Esophagus squamous epithelium (tissue), 5 donors: Measurements from ENCODE around the gene CXCL11. TPM values are rescaled to one million over a fixed set of nuclear protein-coding genes. Genes with fewer than 3 reads are reported as not detected.
A peak's percentile ranks its signal among the peaks of the same experiment; 100 is the strongest.

ENCODE experiments used
- DNase-seq: peaks from one replicate; lab custom pipeline; 2025; lab: John Stamatoyannopoulos, UW
- H3K27ac ChIP-seq, 4 donors: fragments of 200-600 bp; sonication (generic); one replicate each; pipeline ENCODE4 v1.5.1; 2016 to 2019; ENCODE audit warnings: mild to moderate bottlenecking in 1 of 4
- H3K27me3 ChIP-seq, 4 donors: fragments of 200-600 bp; sonication (generic); 1 replicate in 3 of 4; 2 replicates in 1 of 4; pipeline versions ENCODE4 v1.5.1 to v1.6.0; 2017 to 2021; ENCODE audit warnings: antibody characterized with exemption in 1 of 4
- H3K36me3 ChIP-seq, 3 donors: fragments of 200-600 bp; sonication (generic); one replicate each; pipeline ENCODE4 v1.5.1; 2016 to 2019
- H3K4me1 ChIP-seq, 3 donors: fragments of 200-600 bp; sonication (generic); one replicate each; pipeline ENCODE4 v1.5.1; 2017 to 2019
- H3K4me3 ChIP-seq, 4 donors: fragments of 200-600 bp; sonication (generic); 1 replicate in 3 of 4; 2 replicates in 1 of 4; pipeline ENCODE4 v1.5.1; 2016 to 2019; ENCODE audit warnings: mild to moderate bottlenecking in 2 of 4, moderate library complexity in 1 of 4
- H3K9me3 ChIP-seq, 3 donors: fragments of 200-600 bp; sonication (generic); one replicate each; pipeline ENCODE4 v1.5.1; 2016 to 2019
- POLR2A ChIP-seq, 4 donors: fragments of 450-650 bp; IDR thresholded peaks; one replicate each; pipeline ENCODE4 v1.6.1; 2017; ENCODE audit warnings: antibody characterized with exemption in 4 of 4, mild to moderate bottlenecking in 4 of 4, moderate library complexity in 3 of 4
- WGBS, 2 donors: methylation state at CpG; one replicate each; pipeline ENCODE4 v1.1.5; 2018; 5-methylcytosine and 5-hydroxymethylcytosine counted together
- intact Hi-C: fragments of 100-400 bp; cut with DNase I; formaldehyde crosslinking; loops from one replicate; pipeline ENCODE4 v1.15.0; 2022
- total RNA-seq, 4 donors: library from RNA; depleted of rRNA; stranded (reverse); fragments of >200 nt; gene quantifications; one replicate each; pipeline ENCODE4 v1.1.0, GENCODE V29; 2016
- TF ChIP-seq, protein P1 (sequence below), 6 experiments: fragments of 450-650 bp in 4 of 6; fragments of 200-600 bp in 2 of 6; sonication (generic) in 2 of 6; IDR thresholded peaks; one replicate each; pipeline ENCODE4 v1.5.1; 2016 to 2019; ENCODE audit warnings: antibody characterized with exemption in 6 of 6, mild to moderate bottlenecking in 4 of 6, moderate library complexity in 4 of 6
- donor health status: DM: yes; HTN: yes; CAD: no.

Gene CXCL11
- total RNA-seq, 4 donors from 2014 or later = 0.26 TPM; not detected in 3

DNA sequence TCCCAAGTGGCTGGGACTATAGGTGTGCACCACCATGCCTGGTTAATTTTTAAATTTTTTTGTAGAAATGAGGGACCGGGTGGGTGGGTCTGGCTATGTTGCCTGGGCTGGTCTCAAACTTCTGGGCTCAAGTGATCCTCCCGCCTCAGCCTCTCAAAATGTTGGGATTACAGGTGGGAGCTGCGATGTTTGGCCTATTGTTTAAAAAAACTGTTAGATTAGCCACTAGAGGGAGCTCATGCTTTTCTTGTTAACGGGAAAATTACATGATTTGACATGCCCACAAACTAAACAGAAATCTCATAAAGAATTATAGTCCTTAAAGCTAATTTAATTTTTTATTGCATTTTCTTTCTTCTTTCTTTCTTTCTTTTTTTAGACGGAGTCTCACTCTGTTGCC, 40.1 kb downstream of the CXCL11 start:
- no peak overlapping the region for H3K27ac ChIP-seq
- TF ChIP-seq, protein P1, sequence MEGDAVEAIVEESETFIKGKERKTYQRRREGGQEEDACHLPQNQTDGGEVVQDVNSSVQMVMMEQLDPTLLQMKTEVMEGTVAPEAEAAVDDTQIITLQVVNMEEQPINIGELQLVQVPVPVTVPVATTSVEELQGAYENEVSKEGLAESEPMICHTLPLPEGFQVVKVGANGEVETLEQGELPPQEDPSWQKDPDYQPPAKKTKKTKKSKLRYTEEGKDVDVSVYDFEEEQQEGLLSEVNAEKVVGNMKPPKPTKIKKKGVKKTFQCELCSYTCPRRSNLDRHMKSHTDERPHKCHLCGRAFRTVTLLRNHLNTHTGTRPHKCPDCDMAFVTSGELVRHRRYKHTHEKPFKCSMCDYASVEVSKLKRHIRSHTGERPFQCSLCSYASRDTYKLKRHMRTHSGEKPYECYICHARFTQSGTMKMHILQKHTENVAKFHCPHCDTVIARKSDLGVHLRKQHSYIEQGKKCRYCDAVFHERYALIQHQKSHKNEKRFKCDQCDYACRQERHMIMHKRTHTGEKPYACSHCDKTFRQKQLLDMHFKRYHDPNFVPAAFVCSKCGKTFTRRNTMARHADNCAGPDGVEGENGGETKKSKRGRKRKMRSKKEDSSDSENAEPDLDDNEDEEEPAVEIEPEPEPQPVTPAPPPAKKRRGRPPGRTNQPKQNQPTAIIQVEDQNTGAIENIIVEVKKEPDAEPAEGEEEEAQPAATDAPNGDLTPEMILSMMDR (IDR thresholded peaks at IDR 0.05) = peak; percentile 39 to 70 (median 60)
- no peak for TF ChIP-seq POLR2A (IDR thresholded peaks at IDR 0.05)
- no peak overlapping the region for H3K4me3 ChIP-seq
- peaks cover 0 to 6% (median 4%) of the 10 kb centered on the region in 3 donors for H3K4me1 ChIP-seq
- intact Hi-C loops = loop anchor here (5.0 kb wide), 1 partner anchor 72 kb away; no protein-coding TSS in a partner anchor
- WGBS, 2 donors = 3 to 6% methylated on average over 4 to 5 of the region's 5 CpGs
- H3K9me3 ChIP-seq = no peaks in the 10 kb centered on the region
- DNase-seq = no peak
- no peaks in the 10 kb centered on the region for H3K27me3 ChIP-seq
- no peaks in the 10 kb centered on the region for H3K36me3 ChIP-seq

DNA sequence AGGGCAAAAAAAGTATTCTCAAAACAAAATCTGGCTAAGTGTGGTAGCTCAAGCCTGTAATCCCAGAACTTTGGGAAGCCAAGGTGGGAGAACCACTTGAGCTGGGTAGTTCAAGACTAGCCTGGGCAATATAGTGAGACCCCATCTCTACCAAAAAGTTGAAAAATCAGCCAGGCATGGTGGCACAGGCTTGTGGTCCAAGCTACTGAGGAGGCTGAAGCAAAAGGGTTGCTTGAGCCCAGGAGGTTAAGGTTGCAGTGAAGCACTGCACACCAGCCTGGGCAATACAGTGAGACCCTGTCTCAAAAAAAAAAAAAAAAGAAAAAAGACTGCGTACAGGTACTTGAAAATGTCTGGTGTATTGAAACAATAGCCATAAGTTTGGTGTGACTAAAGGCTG, 43.4 kb downstream of the CXCL11 start:
- Histone ChIP-seq H3K9me3 (no peaks in the 10 kb centered on the region), H3K36me3 (no peaks in the 10 kb centered on the region), H3K27ac (no peak overlapping the region), H3K4me1 (peaks cover 0 to 32% (median 18%) of the 10 kb centered on the region in 3 donors), H3K4me3 (no peak overlapping the region), H3K27me3 (no peaks in the 10 kb centered on the region)
- no peak for DNase-seq
- TF ChIP-seq, protein P1 (IDR thresholded peaks at IDR 0.05) = no peak
- no peak for TF ChIP-seq POLR2A (IDR thresholded peaks at IDR 0.05)
- intact Hi-C loops = no loop called here
- WGBS, 2 donors = 47 to 88% methylated on average over 1 of the region's 1 CpG

DNA sequence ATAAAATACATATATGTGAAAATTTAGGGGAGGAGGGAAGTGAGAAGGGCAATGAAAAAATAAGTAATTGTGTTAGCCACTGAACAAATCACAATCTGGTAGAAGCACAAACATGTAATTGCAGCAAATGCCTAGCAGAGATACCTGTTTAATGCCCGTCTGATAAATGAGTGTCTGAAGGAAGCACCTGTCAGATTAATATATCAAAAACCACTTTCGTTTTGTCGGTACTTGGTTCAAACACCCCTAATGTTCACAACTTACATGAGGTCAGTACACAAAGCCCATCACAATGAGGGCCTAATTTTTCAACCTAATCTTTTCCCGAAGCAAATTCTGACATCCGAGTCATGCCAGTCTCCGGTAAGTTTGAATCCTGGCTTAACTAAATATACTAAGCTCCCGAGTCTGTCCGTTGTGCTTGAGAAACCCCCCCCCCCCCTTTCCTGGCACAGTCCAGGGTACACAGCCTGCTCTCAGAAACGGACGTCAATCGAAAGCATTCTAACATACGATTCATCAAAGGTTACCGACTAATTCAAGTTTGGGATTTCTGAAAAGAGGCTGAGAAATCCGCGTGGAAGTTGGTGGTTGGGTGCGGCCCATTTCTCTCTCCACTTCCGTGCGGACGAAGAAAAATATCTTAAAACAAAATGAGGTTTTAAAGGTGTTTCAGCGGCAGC, 45.9 kb downstream of the CXCL11 start:
- intact Hi-C loops = no loop called here
- no peaks in the 10 kb centered on the region for H3K27me3 ChIP-seq
- DNase-seq = no peak
- peak overlapping the region; percentile 64 to 77 (median 73) for H3K27ac ChIP-seq
- 0 to 1% methylated on average over 19 of the region's 20 CpGs for WGBS, 2 donors
- peaks cover 0 to 40% (median 18%) of the 10 kb centered on the region in 3 donors for H3K4me1 ChIP-seq
- H3K4me3 ChIP-seq = peak overlapping the region; percentile 77 to 86 (median 84)
- no peaks in the 10 kb centered on the region for H3K9me3 ChIP-seq
- no peak for TF ChIP-seq POLR2A (IDR thresholded peaks at IDR 0.05)
- H3K36me3 ChIP-seq = no peaks in the 10 kb centered on the region

DNA sequence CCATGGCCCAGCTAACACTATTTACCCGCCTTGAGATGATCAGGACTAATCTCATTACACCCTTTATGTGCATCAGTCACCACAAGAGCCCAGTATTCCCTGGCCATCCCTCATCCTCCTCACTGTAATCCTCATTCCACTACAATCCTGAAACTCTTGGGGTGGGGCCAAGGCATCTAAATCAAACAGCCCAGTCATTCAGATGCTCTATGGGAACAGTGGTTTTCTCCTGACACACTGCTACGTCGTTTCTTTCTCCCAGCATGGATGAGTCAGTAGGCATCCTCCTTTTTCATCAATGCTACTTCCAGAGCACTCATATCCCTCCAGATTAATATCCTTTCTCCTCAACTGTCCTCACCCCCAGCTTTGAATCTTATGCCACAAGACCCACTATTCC, 50.8 kb downstream of the CXCL11 start:
- TF ChIP-seq POLR2A (IDR thresholded peaks at IDR 0.05) = no peak
- TF ChIP-seq, protein P1 (IDR thresholded peaks at IDR 0.05) = no peak
- no peak overlapping the region for H3K27ac ChIP-seq
- intact Hi-C loops = no loop called here
- 56 to 64% methylated on average over 3 of the region's 3 CpGs for WGBS, 2 donors
- no peaks in the 10 kb centered on the region for H3K9me3 ChIP-seq
- H3K4me1 ChIP-seq = peaks cover 0 to 33% (median 14%) of the 10 kb centered on the region in 3 donors
- H3K27me3 ChIP-seq = no peaks in the 10 kb centered on the region
- peaks cover 0 to 42% (median 8%) of the 10 kb centered on the region in 3 donors for H3K36me3 ChIP-seq
- H3K4me3 ChIP-seq = no peak overlapping the region
- no peak for DNase-seq

Other genes with a start within 250 kb of the CXCL11 start
- gene PPEF2, start 133.6 kb downstream of the CXCL11 start, total RNA-seq = under 1 TPM in 1 of 4 donors, not detected in 3; 0.04 TPM
- gene NAAA, start 95.1 kb downstream of the CXCL11 start, total RNA-seq = 100 to 1,000 TPM in 2 of 4 donors, 10 to 100 TPM in 2; 53.6 to 152 (median 86.2) TPM
- gene SDAD1, start 45.1 kb downstream of the CXCL11 start, total RNA-seq = 10 to 100 TPM; 15.0 to 36.2 (median 26.2) TPM
- 1 to 10 TPM in 1 of 4 donors, under 1 TPM in 2, not detected in 1; 0.11 to 5.6 (median 0.19) TPM for gene CXCL9, start 28.6 kb downstream of the CXCL11 start, total RNA-seq
- 1 to 10 TPM in 1 of 4 donors, under 1 TPM in 3; 0.35 to 8.9 (median 0.55) TPM for gene CXCL10, start 12.6 kb downstream of the CXCL11 start, total RNA-seq
- gene ART3, start 38.6 kb upstream of the CXCL11 start, total RNA-seq = 1 to 10 TPM in 2 of 4 donors, under 1 TPM in 2; 0.85 to 2.7 (median 1.7) TPM
- 10 to 100 TPM; 19.5 to 45.4 (median 36.5) TPM for gene NUP54, start 112.3 kb upstream of the CXCL11 start, total RNA-seq
- 10 to 100 TPM; 50.3 to 91.2 (median 72.8) TPM for gene SCARB2, start 177.8 kb upstream of the CXCL11 start, total RNA-seq
- under 1 TPM in 2 of 4 donors, not detected in 2; 0.44 to 0.76 TPM for gene FAM47E, start 215.7 kb upstream of the CXCL11 start, total RNA-seq